Measurements from ENCODE around the gene GPR37L1.

GPR37L1 gene

GRCh38 chr1:202168861-202169260 is 46.1 kb downstream of the GPR37L1 start:
- ChIA-PET CTCF (no interaction called here), POLR2A (no interaction called here)
- Histone ChIP-seq H3K27ac (ENCODE audit: extremely low read depth, low read depth, low read length) (no peak overlapping the region), H3K4me1 (ENCODE audit: control insufficient read depth, insufficient read depth, low read length) (no peaks in the 10 kb centered on the region), H3K36me3 (ENCODE audit: control insufficient read depth in 2 of 2, insufficient read depth in 1 of 2, low read length in 2 of 2) (no peaks in the 10 kb centered on the region), H3K9me3 (ENCODE audit: control insufficient read depth, insufficient read depth, low read depth, low read length) (no peaks in the 10 kb centered on the region), H3K4me3 (ENCODE audit: low read depth, low read length) (no peak overlapping the region)
- TF ChIP-seq ZNF292 (tag by site-specific recombination; IDR thresholded peaks at IDR 0.05; ENCODE audit: borderline replicate concordance, low read depth) (no peak), ZNF555 (tag by site-specific recombination; conservative IDR thresholded peaks at IDR 0.05) (no peak), ZNF785 (tag by site-specific recombination; IDR thresholded peaks at IDR 0.05) (no peak), ZNF140 (tag by site-specific recombination; IDR thresholded peaks at IDR 0.05) (no peak), HIC1 (tag by site-specific recombination; IDR thresholded peaks at IDR 0.05) (no peak), WT1 (tag by site-specific recombination; IDR thresholded peaks at IDR 0.05) (no peak), HOXC10 (CRISPR knock-in tag; IDR thresholded peaks at IDR 0.05) (no peak), KLF10 (tag by site-specific recombination; IDR thresholded peaks at IDR 0.05) (no peak), ZXDB (tag by site-specific recombination; IDR thresholded peaks at IDR 0.05) (no peak)

GRCh38 chr1:202170726-202171125 is 48.0 kb downstream of the GPR37L1 start:
- Histone ChIP-seq H3K4me1 (ENCODE audit: control insufficient read depth, insufficient read depth, low read length) (no peaks in the 10 kb centered on the region), H3K36me3 (ENCODE audit: control insufficient read depth in 2 of 2, insufficient read depth in 1 of 2, low read length in 2 of 2) (no peaks in the 10 kb centered on the region), H3K9me3 (ENCODE audit: control insufficient read depth, insufficient read depth, low read depth, low read length) (no peaks in the 10 kb centered on the region), H3K27ac (ENCODE audit: extremely low read depth, low read depth, low read length) (no peak overlapping the region), H3K4me3 (ENCODE audit: low read depth, low read length) (no peak overlapping the region)
- ChIA-PET POLR2A (no interaction called here), CTCF (no interaction called here)
- TF ChIP-seq ZNF423 (tag by site-specific recombination; IDR thresholded peaks at IDR 0.05) (no peak), ZNF292 (tag by site-specific recombination; IDR thresholded peaks at IDR 0.05; ENCODE audit: borderline replicate concordance, low read depth) (no peak), ZNF571 (tag by site-specific recombination; IDR thresholded peaks at IDR 0.05) (no peak), ZNF2 (tag by site-specific recombination; IDR thresholded peaks at IDR 0.05) (no peak), ZNF513 (tag by site-specific recombination; IDR thresholded peaks at IDR 0.05) (no peak), ZNF473 (tag by site-specific recombination; IDR thresholded peaks at IDR 0.05) (no peak), HOXC10 (CRISPR knock-in tag; IDR thresholded peaks at IDR 0.05) (no peak), ZNF549 (tag by site-specific recombination; IDR thresholded peaks at IDR 0.05) (no peak)

DNA sequence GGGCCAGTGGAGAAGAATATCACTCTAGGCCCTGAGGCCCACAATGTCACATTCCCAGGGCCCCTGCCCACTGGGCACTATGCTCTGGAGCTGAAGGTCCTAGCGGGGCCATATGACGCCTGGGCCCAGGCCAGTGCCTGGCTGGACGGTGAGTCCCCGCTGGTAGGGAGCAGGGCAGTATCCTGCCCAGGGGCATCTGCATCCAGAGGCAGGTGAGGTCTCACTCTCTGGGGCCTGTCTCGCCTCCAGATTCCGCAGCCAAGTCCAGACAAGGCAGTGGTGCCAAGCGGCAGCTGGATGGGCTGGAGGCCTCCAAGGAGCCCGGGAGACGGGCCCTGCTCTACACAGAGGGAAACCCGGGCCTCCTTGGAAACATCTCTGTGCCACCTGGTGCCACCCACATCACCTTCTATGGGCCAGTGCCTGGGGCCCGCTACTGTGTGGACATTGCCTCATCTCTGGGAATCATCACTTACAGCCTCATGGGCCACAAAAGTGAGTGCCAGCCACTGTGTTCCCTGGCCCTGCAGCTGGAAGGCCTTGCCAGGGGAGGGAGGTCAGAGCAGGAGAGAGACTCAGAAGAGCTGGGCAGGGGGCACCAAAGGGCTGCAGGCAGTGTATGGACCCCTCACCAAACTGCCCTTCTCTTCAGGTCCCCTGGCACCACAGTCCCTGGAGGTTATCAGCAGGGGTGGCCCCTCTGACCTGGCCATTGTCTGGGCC is 48.7 kb downstream of the GPR37L1 start:
- H3K36me3 ChIP-seq (ENCODE audit: control insufficient read depth in 2 of 2, insufficient read depth in 1 of 2, low read length in 2 of 2) = no peaks in the 10 kb centered on the region
- no peak for TF ChIP-seq ZNF398 (tag by site-specific recombination; IDR thresholded peaks at IDR 0.05)
- TF ChIP-seq BCL11B (tag by site-specific recombination; IDR thresholded peaks at IDR 0.05; ENCODE audit: low read depth) = 0 out of 2 replicates have a peak, but pooled peaks have one; percentile 47
- no peak for TF ChIP-seq ZNF266 (tag by site-specific recombination; IDR thresholded peaks at IDR 0.05; ENCODE audit: low read depth)
- ChIA-PET CTCF (no interaction called here), POLR2A (no interaction called here)
- no peaks in the 10 kb centered on the region for H3K4me1 ChIP-seq (ENCODE audit: control insufficient read depth, insufficient read depth, low read length)
- H3K4me3 ChIP-seq (ENCODE audit: low read depth, low read length) = no peak overlapping the region
- H3K9me3 ChIP-seq (ENCODE audit: control insufficient read depth, insufficient read depth, low read depth, low read length) = no peaks in the 10 kb centered on the region
- H3K27ac ChIP-seq (ENCODE audit: extremely low read depth, low read depth, low read length) = no peak overlapping the region
